AG04450 (cell line): Measurements from ENCODE around the gene PPBP. TPM values are rescaled to one million over a fixed set of nuclear protein-coding genes. Genes with fewer than 3 reads are reported as not detected.

Experiments used
- CTCF ChIA-PET: fragments of 300-600, 350-600 bp; formaldehyde crosslinking; extraction: SDS; loops from one replicate; lab custom pipeline; 2022; ENCODE audit warnings: antibody characterized with exemption, inconsistent platforms; lab: Charles Lee
- POLR2A ChIA-PET: fragments of 350-600 bp; formaldehyde crosslinking; extraction: SDS; loops from one replicate; lab custom pipeline; 2021; ENCODE audit warnings: antibody characterized with exemption, inconsistent platforms; lab: Yijun Ruan, JAX
- DNase-seq: peaks from one replicate; pipeline ENCODE4 v3.0.0-alpha.2; 2011; ENCODE audit warnings: low read depth, low spot score
- H3K27ac ChIP-seq: one replicate; pipeline ENCODE4 v1.5.1; 2012; ENCODE audit warnings: low read depth, low read length, control low read depth
- H3K27me3 ChIP-seq: one replicate; pipeline ENCODE4 v1.6.0; 2012; ENCODE audit warnings: low read length; ENCODE audit not compliant: control insufficient read depth, insufficient read depth
- H3K4me3 ChIP-seq: 2 replicates; pipeline ENCODE4 v1.5.1; 2011; ENCODE audit warnings: mild to moderate bottlenecking, low read depth, low read length, control low read depth
- H3K9me3 ChIP-seq: 2 replicates; pipeline ENCODE4 v1.5.1; 2012; ENCODE audit warnings: low read length; ENCODE audit not compliant: control insufficient read depth, insufficient read depth
- polyA plus RNA-seq: library from polyadenylated mRNA; depleted of rRNA; stranded (reverse); fragments of >200 nt; gene quantifications from 2 replicates; pipeline ENCODE4 v1.2.3, GENCODE V29; 2011
- TF ChIP-seq, protein P1 (sequence below): IDR thresholded peaks from 2 replicates; pipeline ENCODE4 v1.5.1; 2011; ENCODE audit warnings: low read depth, low read length, control low read depth, inconsistent platforms

The PPBP gene
- polyA plus RNA-seq, 1 experiment: not detected

DNA sequence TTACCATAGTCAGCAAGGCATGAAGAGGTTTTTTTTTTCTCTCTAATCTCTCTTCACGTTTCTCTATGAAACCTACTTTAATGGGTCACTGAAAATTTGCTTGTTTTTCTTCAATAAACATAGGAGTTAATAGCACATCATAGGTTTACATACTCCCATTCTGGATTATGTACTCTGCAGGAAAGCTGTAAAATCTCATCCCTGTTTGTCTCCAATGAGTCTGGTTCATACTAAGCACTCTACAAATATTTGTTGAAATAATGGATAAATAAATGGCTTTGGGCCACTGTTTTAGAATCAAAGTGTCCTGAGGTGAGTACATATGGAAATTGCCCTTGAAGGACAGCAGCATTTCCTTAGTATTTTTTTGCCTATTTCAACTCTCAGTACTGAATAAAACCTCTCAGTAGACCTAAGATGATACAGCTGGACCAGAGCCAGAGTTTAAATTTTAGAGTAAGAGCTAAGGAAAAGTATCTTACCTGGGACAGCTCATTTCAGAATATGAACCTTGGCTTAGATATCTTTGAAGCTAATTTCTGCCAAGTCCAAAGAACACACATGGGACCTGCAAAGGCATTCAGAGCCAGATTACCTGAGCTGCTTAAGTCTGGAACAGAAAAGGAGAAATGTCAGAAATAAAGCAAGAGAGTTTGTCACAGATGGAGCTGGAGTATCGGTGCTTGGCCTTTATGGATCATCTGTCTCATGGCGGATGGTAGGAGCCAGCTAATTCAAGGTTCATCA is 40.6 kb downstream of the PPBP start:
- POLR2A ChIA-PET: no interaction called here
- TF ChIP-seq, protein P1, sequence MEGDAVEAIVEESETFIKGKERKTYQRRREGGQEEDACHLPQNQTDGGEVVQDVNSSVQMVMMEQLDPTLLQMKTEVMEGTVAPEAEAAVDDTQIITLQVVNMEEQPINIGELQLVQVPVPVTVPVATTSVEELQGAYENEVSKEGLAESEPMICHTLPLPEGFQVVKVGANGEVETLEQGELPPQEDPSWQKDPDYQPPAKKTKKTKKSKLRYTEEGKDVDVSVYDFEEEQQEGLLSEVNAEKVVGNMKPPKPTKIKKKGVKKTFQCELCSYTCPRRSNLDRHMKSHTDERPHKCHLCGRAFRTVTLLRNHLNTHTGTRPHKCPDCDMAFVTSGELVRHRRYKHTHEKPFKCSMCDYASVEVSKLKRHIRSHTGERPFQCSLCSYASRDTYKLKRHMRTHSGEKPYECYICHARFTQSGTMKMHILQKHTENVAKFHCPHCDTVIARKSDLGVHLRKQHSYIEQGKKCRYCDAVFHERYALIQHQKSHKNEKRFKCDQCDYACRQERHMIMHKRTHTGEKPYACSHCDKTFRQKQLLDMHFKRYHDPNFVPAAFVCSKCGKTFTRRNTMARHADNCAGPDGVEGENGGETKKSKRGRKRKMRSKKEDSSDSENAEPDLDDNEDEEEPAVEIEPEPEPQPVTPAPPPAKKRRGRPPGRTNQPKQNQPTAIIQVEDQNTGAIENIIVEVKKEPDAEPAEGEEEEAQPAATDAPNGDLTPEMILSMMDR: no peak
- H3K9me3 ChIP-seq: no peaks in the 10 kb centered on the region
- CTCF ChIA-PET: interaction anchor here (0.5 to 1.1 kb wide), 3 partner anchors 91 to 530 kb away, joined by 3 to 6 read pairs (median 3); partner anchors contain the start of gene CXCL3
- no peak overlapping the region for H3K27ac ChIP-seq
- H3K4me3 ChIP-seq: no peak overlapping the region
- DNase-seq: no peak
- H3K27me3 ChIP-seq: peaks cover 25% of the 10 kb centered on the region

DNA sequence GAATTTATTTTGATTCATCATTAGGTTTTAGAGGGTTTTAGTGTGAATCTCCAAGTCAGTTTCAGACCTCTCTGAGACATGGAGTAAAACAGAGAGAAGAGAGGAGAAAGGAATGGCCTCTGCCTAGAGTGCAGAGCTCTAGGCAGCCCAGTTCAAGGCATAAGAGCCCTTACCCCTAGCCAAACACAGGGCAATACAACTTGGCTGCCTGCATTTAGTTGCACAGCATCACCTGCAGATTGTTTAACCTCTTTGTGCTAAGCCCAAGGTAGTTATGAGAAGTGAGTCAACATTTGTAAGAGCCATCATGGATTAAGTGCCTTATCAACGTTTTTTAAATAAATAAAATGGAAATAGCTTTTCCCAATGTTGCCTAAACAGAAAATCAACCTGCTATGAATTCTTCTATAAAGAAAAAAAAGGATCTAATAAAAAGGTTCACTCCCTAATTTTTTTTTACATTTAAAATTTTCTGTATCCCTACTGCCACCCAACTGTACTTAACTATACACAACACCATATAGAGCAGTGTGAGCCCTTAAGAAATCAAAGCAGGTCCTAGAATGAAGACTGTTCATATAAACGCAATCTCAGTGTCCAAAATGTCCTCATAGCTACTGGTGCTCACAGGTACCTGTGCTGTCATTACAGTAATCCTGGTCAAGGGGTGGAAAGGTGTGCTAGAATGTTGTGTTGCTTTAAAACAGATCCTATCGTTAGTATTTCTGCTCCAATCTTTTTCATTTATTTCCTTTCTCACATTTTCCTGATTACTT is 42.1 kb downstream of the PPBP start:
- H3K27ac ChIP-seq: no peak overlapping the region
- peaks cover 29% of the 10 kb centered on the region for H3K27me3 ChIP-seq
- H3K9me3 ChIP-seq: no peaks in the 10 kb centered on the region
- H3K4me3 ChIP-seq: no peak overlapping the region
- no peak for DNase-seq
- POLR2A ChIA-PET: no interaction called here
- TF ChIP-seq, protein P1: no peak
- CTCF ChIA-PET: interaction anchor here (0.8 kb wide), 1 partner anchor 202 kb away, joined by 3 read pairs; no protein-coding TSS in a partner anchor

DNA sequence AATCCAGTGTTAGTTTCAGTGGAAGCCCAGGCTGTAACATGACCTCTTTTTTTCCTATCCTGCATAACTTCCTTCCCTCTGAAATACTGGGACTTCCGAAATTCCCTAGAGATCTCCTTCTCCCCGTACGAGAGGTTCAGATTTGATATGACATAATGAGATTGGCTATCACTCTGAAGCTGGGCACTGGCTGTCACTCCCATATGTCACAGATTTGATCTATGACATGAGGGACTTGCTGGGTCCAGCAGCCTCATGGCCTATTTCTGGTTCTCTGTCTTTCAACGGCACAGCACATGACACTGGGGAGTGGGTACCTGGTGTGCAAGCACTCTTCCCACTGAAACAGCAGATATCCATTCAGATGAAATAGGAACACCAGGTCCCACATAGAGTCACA is 42.9 kb downstream of the PPBP start:
- H3K27me3 ChIP-seq: peaks cover 30% of the 10 kb centered on the region

DNA sequence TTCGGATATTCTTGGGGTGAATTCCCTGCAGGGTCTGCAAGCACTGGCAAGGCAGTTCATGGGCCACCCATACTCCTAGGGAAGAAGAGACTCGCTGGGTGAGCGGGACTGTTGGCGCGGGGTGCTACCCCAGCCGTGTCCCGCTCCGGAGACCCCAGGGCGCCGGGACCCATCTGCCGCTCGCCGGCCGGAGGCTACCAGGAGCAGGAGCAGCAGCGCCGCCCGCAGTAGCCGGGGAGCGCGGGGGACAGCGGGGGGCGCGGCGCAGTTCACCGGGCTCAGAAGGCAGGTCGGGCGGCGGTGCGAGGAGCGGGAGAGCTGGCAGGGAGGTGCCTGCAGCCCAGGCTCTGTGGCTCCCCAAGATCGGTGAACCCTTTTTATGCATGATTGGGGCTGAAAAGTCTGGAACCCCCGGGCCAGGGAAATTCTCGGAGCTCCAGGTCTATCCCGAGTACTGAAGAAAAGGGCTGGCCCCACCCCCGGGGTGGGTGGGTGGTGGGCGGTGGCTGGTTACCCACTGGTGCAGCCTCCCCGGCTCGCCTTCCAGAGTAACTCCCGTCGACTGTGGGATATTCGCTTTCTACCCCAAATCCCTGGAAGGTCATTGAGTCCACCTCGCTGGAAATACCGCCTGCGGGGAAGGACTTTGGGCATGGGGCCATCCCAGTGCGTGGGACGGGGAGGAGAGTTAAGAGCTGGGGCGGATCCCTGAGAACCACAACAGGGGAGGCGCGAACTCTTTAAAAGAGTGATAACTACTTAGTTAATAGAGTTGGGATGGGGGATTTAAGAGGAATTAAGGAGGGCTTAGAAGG is 43.7 kb downstream of the PPBP start:
- Histone ChIP-seq H3K9me3 (no peaks in the 10 kb centered on the region), H3K4me3 (peak overlapping the region; percentile 51), H3K27me3 (peaks cover 32% of the 10 kb centered on the region), H3K27ac (no peak overlapping the region)
- DNase-seq: no peak
- POLR2A ChIA-PET: no interaction called here
- CTCF ChIA-PET: interaction anchor here (0.5 kb wide), 1 partner anchor 112 kb away, joined by 3 read pairs; no protein-coding TSS in a partner anchor
- TF ChIP-seq, protein P1: no peak

More for the DNA sequence above, 42.9 kb downstream of the PPBP start:
- H3K27ac ChIP-seq: no peak overlapping the region
- TF ChIP-seq, protein P1: no peak
- POLR2A ChIA-PET: no interaction called here
- no peak for DNase-seq
- no peaks in the 10 kb centered on the region for H3K9me3 ChIP-seq
- CTCF ChIA-PET: interaction anchor here (0.5 kb wide), 1 partner anchor 111 kb away, joined by 3 read pairs; no protein-coding TSS in a partner anchor
- H3K4me3 ChIP-seq: no peak overlapping the region
